HG02840 (cell line): Measurements from ENCODE around the gene EIF3D.

ENCODE experiments used
- ATAC-seq: cut with Tn5 transposase; IDR thresholded peaks from one replicate; pipeline ENCODE4 v1.9.1; 2021; ENCODE audit warnings: mild to moderate bottlenecking, moderate library complexity, moderate number of reproducible peaks; ENCODE audit not compliant: unreplicated experiment, low FRiP score

The EIF3D gene

DNA sequence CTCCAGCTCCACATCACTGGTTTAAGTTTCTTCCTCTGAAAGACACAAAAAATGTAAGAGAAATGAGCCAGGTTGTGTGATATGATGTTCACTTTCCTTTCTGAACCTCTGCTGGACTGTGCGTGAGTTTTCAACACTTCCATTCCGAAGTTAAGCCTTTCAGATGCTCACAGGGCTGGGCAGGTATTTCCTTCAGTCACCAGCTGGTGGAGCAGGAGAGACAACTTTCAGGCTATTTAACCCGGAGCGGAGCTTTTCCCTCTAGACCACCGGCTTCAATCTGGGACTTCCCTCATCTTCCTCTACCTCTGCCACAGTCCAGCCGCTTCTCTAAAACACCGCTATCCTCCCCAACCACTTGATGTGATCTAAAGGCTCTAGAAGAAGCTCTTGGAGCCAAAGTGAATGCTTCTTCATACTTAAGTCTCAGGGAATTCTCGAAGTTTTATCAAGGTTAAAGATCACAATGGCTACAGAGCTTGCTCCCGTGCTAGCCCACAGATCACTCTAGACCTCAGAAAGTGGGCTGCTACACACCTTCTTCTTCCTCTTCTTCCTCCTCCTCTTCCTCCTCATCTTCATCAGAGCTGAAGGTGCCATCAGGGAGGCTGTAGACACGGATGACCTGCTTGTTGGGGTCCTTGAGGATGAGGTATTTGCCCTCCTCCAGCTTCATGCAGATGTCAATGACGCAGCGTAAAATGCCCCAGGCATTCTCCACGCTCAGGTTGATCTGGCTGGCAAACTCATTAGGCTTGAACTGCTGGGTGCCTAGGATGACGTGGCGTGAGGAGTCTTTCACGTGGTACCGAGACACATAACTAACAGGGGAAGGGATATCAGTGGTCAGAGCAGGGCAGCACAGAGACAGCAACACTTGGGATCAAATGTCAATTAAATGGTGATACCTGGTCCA, 17.7 kb downstream of the EIF3D start:
- ATAC-seq = no peak

DNA sequence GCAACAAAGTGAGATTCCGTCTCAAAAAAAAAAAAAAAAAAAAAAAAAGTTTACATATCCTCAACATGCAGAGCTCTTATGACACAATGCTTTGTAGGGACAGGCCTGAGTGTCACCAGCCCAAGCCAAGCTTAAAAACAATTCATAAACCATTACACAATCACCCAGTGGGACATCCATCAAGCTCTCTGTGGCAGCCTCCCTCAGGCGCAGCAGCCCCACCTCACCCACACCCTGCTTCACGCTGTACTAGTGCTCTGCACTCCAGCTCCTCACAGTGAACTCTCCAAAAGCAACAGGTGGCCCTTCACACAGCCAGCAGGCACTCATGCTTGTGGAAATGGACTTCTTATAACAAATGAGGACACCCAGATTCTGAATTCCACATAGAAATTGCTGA, 18.6 kb downstream of the EIF3D start:
- no peak for ATAC-seq

DNA sequence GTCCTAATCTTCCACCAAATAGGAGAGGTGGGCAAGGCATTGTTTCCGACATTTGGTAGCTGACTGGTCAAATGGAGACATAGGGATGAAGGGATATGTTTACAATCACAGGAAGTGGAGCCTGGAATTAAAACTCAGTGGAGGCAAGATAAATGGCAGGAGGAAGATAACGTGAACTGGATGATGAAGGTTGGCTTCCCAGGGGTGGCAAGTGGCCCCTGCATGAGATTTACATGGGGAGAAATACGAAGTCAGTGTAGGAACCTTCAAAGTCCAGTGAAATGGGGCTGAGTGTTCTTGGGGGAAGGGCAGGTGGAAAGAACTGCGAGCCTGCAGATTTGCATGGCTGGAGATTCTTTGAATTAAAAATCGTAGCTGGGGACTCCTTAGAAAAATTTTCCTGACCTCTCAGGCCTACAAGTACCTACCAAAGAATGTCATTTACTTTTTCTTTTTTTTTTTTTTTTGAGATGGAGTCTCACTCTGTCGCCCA, 21.4 kb downstream of the EIF3D start:
- no peak for ATAC-seq

DNA sequence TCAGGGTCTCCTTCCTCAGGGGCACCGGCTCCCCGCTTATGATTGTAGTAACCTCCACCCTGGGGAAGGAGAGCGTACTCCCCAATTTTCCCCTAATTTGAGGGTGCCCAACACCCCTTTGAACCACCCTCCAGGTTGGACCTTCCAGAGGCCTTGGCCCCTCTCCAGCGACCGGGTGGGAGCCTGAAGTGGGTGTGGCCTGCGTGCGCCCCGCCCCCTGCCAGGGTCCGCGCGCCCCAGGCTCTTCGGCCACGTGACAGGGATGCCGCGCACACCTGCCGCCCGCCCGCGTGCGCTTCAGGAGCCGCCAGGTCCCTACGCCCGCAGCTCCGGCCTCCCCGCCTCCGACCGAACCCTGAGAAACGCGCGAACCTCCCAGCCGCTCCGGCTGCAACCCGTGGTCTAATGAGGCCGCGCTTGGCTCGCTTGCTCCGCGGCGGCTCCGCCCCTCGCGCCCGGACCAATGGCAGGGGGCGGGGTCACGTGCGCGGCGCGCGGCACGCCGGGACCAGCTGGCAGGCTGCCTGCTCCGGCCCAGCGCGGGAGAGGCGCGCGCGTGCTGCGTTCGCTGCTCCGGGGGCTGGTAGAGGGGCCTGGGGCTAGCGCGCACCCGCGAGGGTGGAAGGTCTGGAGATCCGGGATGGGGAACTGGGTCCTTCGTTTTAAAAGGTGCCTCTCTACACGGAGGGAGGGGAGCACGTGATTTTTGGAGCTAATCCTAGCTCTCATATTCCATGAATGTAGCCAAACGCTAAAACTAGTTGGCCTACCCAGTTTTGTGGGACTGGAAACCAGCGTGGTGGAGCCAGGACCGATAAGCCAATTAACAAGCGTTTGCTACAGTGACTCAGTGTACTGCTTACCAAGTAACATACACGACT, 22.1 kb downstream of the EIF3D start, which contains the start of gene FOXRED2:
TSS of gene FOXRED2 (minus strand) at position 404 of the 881 bp plus-strand sequence. CDS start 618 bp downstream, outside the sequence.
- ATAC-seq = peak; percentile 62

DNA sequence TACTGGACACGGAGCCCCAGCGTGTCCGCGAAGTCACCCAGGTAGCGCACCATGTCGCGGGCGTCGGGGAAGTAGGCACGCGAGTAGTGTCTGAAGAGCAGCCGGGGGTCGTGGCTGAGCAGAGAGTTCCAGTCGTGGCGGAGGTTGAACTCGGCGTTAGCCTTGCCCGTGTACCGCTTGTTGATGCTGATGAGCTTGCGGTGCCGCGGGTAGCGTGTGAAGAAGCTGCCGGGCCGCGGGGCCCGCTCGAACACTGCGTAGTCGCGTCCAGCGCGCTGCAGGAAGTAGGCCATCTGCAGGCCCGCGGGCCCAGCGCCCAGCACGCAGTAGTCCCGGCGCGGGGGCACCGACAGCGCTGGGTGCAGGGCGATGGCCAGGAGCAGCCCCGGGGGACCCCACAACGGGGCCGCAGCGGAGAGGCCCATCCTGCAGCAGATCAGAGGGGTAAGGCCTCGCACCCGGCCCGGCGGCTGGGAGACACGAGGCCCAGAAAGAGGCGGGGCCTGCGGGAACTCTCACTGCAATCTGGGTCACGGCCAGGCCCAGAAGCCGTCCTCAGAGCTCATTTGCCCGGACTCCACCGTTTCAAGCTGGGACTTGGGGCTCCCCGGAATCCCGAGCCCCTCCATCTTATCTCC, 22.8 kb downstream of the EIF3D start:
- ATAC-seq = no peak

DNA sequence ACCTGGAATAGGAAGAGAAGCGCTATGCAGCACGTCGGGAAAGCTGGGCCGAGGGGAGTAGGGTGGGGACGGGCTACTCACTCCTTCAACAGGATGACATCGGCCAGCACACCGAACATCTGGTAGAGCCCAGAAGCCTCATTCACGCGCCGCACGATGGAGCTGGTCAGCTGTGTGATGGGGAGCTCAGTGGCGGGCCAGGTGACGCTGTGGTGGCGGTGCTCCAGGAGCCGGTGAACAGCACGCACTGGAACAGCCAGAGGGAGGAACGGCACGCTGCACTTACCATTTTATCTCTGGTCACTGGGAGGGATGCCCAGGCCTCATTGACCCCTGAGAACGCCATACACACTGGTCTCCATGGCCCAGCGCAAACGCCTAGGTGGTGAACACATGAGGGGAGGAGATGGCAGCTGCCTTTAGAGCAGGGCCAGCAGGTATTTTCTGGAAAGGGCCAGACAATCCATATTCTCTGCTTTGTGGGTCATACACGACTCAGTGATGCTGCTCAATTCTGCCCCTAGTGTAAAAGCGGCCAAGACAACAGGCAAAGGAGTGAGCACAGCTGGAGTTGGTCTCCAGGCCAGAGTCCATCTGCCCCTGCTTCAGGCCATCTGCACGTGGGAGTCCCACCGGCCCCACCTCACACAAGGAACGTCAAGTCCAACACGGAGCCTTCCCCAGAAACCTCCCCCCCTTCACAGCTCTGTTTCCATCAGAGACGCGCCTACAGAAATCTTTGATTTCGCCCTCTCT, 30.9 kb downstream of the EIF3D start:
- ATAC-seq = no peak

DNA sequence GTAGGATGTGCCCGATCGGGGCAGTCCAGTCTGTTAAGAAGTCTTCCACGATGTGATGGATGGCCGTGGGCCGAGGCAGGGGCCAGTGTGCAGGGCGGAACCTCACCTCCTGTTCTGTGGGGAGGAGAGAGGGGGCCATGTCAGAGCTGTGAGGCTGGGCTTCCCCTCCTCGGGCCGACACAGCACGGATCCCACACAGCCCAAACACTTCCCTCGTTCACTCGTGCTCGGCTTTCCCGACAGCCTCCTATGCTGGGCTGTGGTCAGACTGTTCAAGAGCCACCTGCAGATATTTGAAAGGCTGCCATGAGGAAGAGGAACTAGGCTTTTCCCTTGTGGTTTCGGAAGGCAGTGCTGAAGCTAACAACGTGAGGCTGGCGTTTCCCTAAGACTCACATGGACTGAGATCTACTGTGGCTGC, 35.3 kb downstream of the EIF3D start:
- ATAC-seq = no peak

DNA sequence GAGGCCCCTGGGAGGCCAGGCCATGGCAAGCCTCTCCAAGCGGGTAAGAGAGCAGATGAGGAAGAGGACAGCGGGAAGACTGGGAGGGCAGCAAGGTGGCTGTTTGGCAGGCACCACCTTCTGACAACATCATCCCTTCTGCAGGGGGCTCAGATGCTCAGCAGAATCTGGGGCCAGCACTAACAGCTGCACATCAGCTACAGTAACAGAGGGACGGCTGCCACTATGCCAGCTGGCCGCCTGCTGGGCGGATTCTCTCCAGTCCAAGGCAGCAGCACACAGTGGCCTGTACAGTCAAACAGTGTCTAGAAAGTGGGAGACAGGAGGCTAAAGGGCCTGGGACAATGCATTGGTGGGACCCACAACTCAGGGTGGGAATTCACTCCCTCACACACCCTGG, 36.9 kb downstream of the EIF3D start:
- no peak for ATAC-seq

DNA sequence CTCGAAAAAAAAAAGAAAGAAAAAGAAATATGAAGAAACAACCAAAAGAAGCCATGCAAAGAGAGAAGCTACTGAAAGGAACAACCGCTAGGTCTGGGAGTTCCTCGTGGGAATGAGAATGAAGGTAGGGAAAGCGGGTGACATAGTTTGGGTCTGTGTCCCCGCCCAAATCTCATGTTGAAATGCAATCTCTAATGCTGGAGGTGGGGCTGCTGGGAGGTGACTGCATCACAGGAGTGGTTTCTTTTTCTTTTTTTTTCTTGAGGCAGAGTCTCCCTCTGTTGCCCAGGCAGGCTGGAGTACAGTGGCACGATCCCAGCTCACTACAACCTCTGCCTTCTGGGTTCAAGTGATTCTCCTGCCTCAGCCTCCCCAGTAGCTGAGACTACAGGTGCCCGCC, 37.8 kb downstream of the EIF3D start:
- ATAC-seq = no peak

DNA sequence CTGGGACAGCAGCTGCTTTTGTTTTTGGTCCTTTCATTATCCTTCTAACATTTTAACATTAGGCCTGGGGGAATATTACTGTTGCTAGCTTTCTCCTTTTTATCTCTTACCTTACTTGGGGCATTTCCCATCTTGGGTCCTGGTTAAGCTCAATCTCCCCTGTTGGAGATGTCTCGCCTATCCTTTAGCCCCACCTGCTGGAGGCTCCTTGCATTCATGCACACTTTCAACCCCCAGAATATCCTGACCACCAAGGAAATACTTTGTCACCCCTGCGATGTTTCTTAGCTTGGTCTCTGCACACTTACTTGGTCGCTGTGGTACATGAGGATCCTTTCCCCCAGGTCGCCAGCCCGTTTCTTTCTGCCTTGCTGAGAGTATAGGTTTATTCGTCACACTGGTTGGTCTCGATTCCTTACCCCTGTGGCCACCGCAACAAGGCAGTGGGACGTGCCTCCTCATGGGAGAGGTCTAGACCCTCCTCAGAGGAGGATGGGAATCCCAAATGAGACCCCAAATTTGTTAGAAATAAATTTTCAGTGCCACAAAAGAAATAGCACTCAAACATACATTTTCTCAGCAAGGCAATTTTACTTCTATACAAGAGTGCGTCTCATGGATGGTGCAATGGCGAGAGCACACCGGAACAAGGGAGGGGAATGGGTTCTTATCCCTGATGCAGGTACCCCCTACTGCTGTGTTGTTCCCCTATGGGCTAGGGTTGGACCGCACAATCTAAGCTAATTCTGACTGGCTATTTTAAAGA, 42.2 kb downstream of the EIF3D start:
- ATAC-seq = no peak

DNA sequence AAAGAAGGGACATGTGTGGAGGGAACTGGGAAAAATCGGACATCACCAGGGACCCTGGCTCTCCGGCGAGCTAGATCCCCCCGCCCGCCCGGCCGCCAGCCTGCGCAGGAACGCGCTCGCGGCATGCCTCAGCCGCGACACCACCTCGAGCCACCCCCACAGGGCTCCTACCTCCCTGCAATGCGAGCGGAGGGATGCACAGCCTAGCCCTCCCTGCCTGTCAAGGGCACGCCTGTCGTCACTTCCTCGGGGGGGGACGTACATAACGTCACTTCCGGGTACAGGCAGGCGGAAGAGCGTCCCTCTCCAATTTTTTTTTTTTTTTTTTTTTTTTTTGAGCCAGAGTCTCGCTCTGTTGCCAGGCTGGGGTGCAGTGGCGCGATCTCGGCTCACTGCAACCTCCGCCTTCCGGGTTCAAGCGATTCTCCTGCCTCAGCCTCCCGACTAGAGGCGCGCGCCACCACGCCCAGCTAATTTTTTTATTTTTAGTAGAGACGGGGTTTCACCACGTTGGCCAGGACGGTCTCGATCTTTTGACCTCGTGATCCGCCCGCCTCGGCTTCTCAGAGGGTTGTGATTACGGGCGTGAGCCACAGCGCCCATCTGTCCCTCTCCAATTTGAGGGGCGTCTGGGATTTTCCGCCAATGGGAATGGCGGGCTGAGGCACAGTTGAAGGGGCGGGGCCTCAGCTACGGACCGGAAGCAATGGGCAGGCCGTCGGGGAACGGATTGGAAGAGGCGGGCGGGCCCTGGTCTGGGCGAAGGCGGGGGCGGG, 47.4 kb downstream of the EIF3D start, which contains the start of gene TXN2:
TSS of gene TXN2 (minus strand) at position 248 of the 776 bp plus-strand sequence. CDS start 803 bp downstream, outside the sequence.
- peak; percentile 86 for ATAC-seq

DNA sequence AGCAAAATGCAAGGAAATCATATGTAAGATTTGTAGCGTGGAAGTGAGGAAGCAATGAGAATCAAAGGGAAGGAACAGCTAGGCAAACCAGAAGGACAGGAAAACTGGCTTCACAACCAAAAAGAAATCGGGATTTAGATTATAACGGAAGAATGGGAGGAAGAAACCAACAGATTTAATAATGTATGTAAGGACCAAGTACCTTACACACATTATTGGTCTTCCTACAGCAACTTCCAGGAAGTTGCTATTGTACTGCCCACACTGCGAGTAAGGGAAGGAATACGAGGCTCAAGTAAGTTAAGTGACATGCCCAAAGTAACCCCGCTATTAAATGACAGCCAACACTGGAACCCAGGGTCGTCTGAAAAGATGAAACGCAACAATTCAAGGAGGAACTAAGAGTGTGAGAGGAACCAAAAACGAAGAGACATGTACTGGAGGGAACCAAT, 48.0 kb downstream of the EIF3D start:
- no peak for ATAC-seq

DNA sequence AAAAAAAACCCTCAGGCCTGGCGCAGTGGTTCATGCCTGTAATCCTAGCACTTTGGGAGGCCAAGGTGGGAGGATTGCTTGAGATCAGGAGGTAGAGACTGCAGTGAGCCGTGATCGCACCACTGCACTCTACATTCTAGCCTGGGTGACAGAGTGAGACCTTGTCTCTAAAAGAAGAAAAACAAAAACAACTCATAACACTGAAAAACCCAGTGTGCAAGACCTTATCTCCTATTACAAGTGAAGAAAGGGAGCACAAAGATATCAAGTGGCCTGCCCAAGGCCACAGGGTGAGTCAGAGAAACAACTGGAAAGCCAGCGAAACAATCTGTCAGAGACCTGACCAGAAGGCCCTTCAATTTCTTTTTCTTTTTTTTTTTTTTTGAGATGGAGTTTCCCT, 50.0 kb downstream of the EIF3D start:
- ATAC-seq = no peak

DNA sequence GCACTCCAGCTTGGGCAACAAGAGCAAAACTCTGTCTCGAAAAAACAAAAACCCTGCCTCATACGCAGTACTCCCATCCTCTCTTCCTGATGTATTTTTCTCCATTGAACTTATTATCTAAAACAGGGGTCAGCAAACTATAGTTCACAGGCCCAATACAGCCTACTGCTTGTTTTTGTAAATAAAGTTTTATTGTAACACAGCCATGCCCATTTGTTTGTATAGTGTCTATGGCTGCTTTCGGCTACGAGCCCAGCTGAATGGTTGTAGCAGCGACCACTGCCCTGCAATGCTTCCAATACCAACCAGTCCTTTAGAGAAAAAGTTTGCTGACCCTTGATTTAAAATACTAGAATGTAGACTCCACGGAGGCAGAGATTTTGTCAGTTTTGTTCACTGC, 53.6 kb downstream of the EIF3D start:
- no peak for ATAC-seq

DNA sequence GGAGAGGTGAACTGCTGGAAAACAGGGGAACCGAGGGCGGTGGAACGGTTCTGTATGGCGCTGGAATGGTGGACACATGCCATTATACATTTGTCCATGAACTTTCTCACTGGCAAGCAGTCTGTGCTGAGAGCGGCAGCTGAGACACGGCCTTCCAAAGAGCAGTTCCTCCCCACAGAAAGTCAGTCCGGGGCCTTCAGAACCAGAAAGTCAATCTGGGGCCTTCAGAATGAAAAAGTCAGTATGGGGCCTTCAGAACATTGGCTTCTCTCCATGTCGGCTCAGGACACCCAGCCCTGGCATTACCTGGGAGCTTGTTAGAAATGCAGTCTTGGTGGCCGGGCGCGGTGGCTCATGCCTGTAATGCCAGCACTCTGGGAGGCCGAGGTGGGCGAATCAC, 56.3 kb downstream of the EIF3D start:
- ATAC-seq = no peak

DNA sequence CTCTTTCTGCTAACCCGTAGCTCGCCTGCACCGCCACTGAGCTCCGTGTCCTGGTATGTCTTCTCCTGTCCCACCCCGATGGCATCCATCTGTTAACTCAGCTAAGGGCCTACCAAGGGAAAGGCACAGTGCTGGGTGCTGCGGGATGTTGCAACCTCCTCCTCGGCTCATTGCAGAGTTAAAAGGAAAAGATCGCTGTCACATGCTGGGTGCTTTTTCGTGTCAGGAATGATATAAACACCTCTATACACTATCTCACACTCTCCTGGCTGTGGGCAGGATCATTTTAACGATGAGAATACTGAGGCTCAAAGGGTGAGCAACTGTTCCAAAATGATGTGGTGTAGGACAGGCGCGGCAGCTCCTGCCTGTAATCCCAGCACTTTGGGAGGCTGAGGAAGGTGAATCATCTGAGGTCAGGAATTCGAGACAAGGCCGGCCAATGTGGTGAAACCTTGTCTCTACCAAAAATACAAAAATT, 57.6 kb downstream of the EIF3D start:
- no peak for ATAC-seq

DNA sequence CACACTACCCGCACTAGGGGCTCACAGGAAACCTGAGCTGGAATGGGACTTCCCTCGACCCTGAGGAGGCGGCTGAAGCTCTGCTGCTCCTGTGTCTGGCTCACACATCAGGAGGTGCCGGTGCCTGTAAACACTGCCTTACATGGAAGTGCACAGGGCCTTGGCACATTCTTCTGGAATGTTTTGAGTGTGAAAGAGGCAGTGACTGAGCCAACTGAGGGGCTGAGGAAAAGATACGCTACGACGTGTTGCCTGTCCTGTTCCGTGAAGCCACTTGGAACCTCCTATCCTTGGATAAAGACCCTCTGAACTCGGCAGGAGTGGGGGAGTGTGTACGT, 58.0 kb downstream of the EIF3D start:
- ATAC-seq = no peak
